HepG2 (cell line): ENCODE measurements around the gene WFDC1.

Experiments
- RFX5 ChIP-seq: IDR thresholded peaks from 2 replicates; pipeline ENCODE4 v1.6.1; 2011; ENCODE audit warnings: low read depth, low read length, improper control_type of control experiment
- ZFP62 ChIP-seq: sonication (generic); formaldehyde crosslinking; IDR thresholded peaks from 2 replicates; pipeline ENCODE4 v1.4.0; 2020; ENCODE audit warnings: missing genetic modification reagents

DNA sequence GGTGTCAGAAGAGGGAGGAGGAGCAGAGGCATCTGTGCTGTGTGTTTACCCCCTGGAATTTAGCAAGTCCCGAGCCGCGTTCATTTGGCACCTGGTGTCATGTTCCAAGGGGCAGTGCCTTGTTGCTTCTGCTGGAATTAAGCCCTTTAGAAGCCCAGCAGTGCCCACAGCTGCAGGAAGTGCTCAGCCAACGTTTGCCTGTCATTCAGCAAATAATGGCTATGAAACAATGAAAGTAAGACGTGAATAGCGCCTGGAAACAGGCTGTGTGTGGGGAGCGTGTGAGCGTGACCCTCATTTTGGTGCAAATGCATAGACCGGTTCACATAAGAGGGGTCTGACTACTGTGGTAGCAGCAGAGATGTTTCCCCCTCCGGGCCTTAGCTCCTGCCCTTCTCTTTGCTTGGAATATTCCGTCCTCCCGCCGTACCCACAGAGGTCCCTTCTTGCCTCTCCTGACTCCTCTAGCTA lies 67.8 kb downstream of the WFDC1 start:
- TF ChIP-seq ZFP62 (CRISPR knock-in tag), result no peak
- no peak for TF ChIP-seq RFX5
